ENCODE measurements around the gene DECR2. TPM values are rescaled to one million over a fixed set of nuclear protein-coding genes. Genes with fewer than 3 reads are reported as not detected.

DECR2 gene
- total and polyA plus RNA-seq, 4 donors = 42.2 to 210 (median 126) TPM

GRCh38 chr16:427250-427649 lies 25.6 kb downstream of the DECR2 start:
- Histone ChIP-seq H3K4me1 (ENCODE audit: control insufficient read depth in 4 of 4, insufficient read depth in 4 of 4, low read length in 3 of 4) (peaks cover 5 to 25% (median 19%) of the 10 kb centered on the region in 4 donors), H3K4me3 (ENCODE audit: low read depth in 1 of 3, low read length in 3 of 3) (peak overlapping the region in 1 of 3 donors; percentile 88), H3K27ac (ENCODE audit: low read depth in 1 of 2, low read length in 2 of 2) (no peak overlapping the region), H3K9me3 (ENCODE audit: control insufficient read depth in 4 of 4, low read length in 3 of 4) (no peaks in the 10 kb centered on the region), H3K27me3 (ENCODE audit: control insufficient read depth in 4 of 4, insufficient read depth in 4 of 4, low read length in 3 of 4) (no peaks in the 10 kb centered on the region), H3K36me3 (ENCODE audit: control insufficient read depth in 4 of 4, insufficient read depth in 3 of 4, low read depth in 1 of 4, low read length in 3 of 4) (no peaks in the 10 kb centered on the region), H3K9ac (ENCODE audit: low read depth in 1 of 2, low read length in 2 of 2) (peak overlapping the region in 1 of 2 donors; percentile 41)
- WGBS = 77% methylated on average over 10 of the region's 10 CpGs
- DNase-seq (ENCODE audit: low spot score) = no peak
- TF ChIP-seq SP1 (IDR thresholded peaks at IDR 0.05) (no peak), TAF1 (conservative IDR thresholded peaks at IDR 0.05) (no peak), HNF4G (IDR thresholded peaks at IDR 0.05) (no peak), NR2F2 (IDR thresholded peaks at IDR 0.05) (no peak), GABPA (IDR thresholded peaks at IDR 0.05 in 1 of 2, conservative IDR thresholded peaks at IDR 0.05 in 1 of 2) (no peak), ATF3 (IDR thresholded peaks at IDR 0.05) (no peak), ZBTB33 (IDR thresholded peaks at IDR 0.05) (no peak), FOXA1 (IDR thresholded peaks at IDR 0.05) (no peak), MAX (IDR thresholded peaks at IDR 0.05) (no peak), RAD21 (IDR thresholded peaks at IDR 0.05) (no peak), EGR1 (IDR thresholded peaks at IDR 0.05; ENCODE audit: low read depth in 2 of 2) (no peak), CTCF (IDR thresholded peaks at IDR 0.05; ENCODE audit: low read depth, low read length, missing input control) (no peak), HNF4A (conservative IDR thresholded peaks at IDR 0.05) (no peak), JUND (IDR thresholded peaks at IDR 0.05) (no peak), RXRA (IDR thresholded peaks at IDR 0.05) (no peak), REST (IDR thresholded peaks at IDR 0.05) (no peak), YY1 (IDR thresholded peaks at IDR 0.05) (no peak), FOXA2 (IDR thresholded peaks at IDR 0.05) (no peak)

Measured in liver (tissue), 9 donors.